A549 (cell line): ENCODE results near the gene SLC26A4. TPM values are rescaled to one million over a fixed set of nuclear protein-coding genes. Genes with fewer than 3 reads are reported as not detected.

Experiments used
- ATAC-seq, 2 experiments: fragments of 200-7000 bp in 1 of 2; fragments of >200 bp in 1 of 2; cut with Nextera tagmentation in 1 of 2; cut with Tn5 transposase in 1 of 2; 3 replicates each; pipeline versions ENCODE4 v1.8.0 to v1.9.1; 2018 to 2020; ENCODE audit warnings: mild to moderate bottlenecking in 1 of 2, moderate library complexity in 1 of 2
- CTCF ChIA-PET: fragments of 300-600 bp; sonication (Branson Sonifier 250); formaldehyde crosslinking; extraction: SDS; loops from one replicate; lab custom pipeline; 2021; ENCODE audit warnings: antibody characterized with exemption, inconsistent platforms; lab: Yijun Ruan, JAX
- POLR2A ChIA-PET: fragments of 350-600 bp; formaldehyde crosslinking; extraction: SDS; loops from one replicate; lab custom pipeline; 2021; ENCODE audit warnings: antibody characterized with exemption, inconsistent platforms; lab: Yijun Ruan, JAX
- DNase-seq, 2 experiments: peaks; one replicate each; pipeline versions ENCODE4 v3.0.0 to v3.0.0-alpha.2; 2011 to 2016; ENCODE audit warnings: low read depth in 1 of 2, low spot score in 1 of 2
- FAIRE-seq: peaks from 2 replicates; lab custom pipeline; 2011; peaks lifted over from hg19 to GRCh38; lab: Jason Lieb, UNC
- H3K27ac ChIP-seq, 2 experiments: fragments of >200 bp; sonication (Bioruptor Twin); formaldehyde crosslinking; 3 replicates each; pipeline ENCODE4 v1.5.1; 2016 to 2017
- H3K4me1 ChIP-seq: fragments of >200 bp; sonication (Bioruptor Twin); formaldehyde crosslinking; 3 replicates; pipeline ENCODE4 v1.6.1; 2016
- H3K4me2 ChIP-seq: fragments of >200 bp; sonication (Bioruptor Twin); formaldehyde crosslinking; 3 replicates; pipeline ENCODE4 v1.6.1; 2016
- H3K4me3 ChIP-seq: fragments of >200 bp; sonication (Bioruptor Twin); formaldehyde crosslinking; 3 replicates; pipeline ENCODE4 v1.5.1; 2016
- H3K9me3 ChIP-seq: fragments of >200 bp; sonication (Bioruptor Twin); formaldehyde crosslinking; 3 replicates; pipeline ENCODE4 v1.6.1; 2016
- CBX2 ChIP-seq: fragments of 200-600 bp; sonication (generic); IDR thresholded peaks from 2 replicates; pipeline ENCODE4 v1.6.1; 2016; ENCODE audit warnings: low read depth, mild to moderate bottlenecking, borderline replicate concordance
- EHF ChIP-seq: fragments of 250-450 bp; sonication (Bioruptor Pico); IDR thresholded peaks from 2 replicates; pipeline ENCODE4 v1.5.0; 2020; ENCODE audit warnings: mild to moderate bottlenecking
- HDAC2 ChIP-seq: fragments of 200-600 bp; sonication (generic); IDR thresholded peaks from 2 replicates; pipeline ENCODE4 v1.6.1; 2016
- JUN ChIP-seq, 2 experiments: fragments of >200 bp; sonication (Bioruptor Twin); formaldehyde crosslinking; IDR thresholded peaks; 2 replicates in 1 of 2; 3 replicates in 1 of 2; pipeline ENCODE4 v1.6.1; 2016 to 2017
- KDM1A ChIP-seq: fragments of 200-600 bp; sonication (generic); IDR thresholded peaks from 2 replicates; pipeline ENCODE4 v1.6.1; 2016; ENCODE audit warnings: low read depth, mild to moderate bottlenecking
- KDM5A ChIP-seq: fragments of 200-600 bp; sonication (generic); IDR thresholded peaks from 2 replicates; pipeline ENCODE4 v1.6.1; 2016; ENCODE audit warnings: antibody characterized with exemption, mild to moderate bottlenecking
- NPAS2 ChIP-seq: fragments of 250-450 bp; sonication (Bioruptor Pico); IDR thresholded peaks from 2 replicates; pipeline ENCODE4 v1.8.0; 2022; ENCODE audit warnings: mild to moderate bottlenecking, moderate library complexity, borderline replicate concordance
- NR3C1 ChIP-seq: fragments of >200 bp; sonication (Bioruptor Twin); formaldehyde crosslinking; IDR thresholded peaks from 3 replicates; pipeline ENCODE4 v1.6.1; 2017
- PHF8 ChIP-seq: fragments of 200-600 bp; sonication (generic); IDR thresholded peaks from 2 replicates; pipeline ENCODE4 v1.6.1; 2016; ENCODE audit warnings: low read depth, mild to moderate bottlenecking, antibody characterized with exemption, moderate library complexity, borderline replicate concordance
- POLR2A ChIP-seq: IDR thresholded peaks from 2 replicates; pipeline ENCODE4 v1.6.1; 2012; ENCODE audit warnings: mild to moderate bottlenecking, low read length
- RAD21 ChIP-seq, 2 experiments: fragments of >200 bp in 1 of 2; sonication (Bioruptor Twin) in 1 of 2; formaldehyde crosslinking in 1 of 2; IDR thresholded peaks in 1 of 2; conservative IDR thresholded peaks in 1 of 2; 2 replicates in 1 of 2; 3 replicates in 1 of 2; pipeline ENCODE4 v1.6.1; 2012 to 2018; ENCODE audit warnings: inconsistent platforms in 1 of 2
- RCOR1 ChIP-seq: fragments of 150-350 bp; IDR thresholded peaks from 2 replicates; pipeline ENCODE4 v1.6.1; 2014; ENCODE audit warnings: antibody characterized with exemption, low read length, low read depth
- TP53 ChIP-seq: fragments of 250-450 bp; sonication (Bioruptor Pico); IDR thresholded peaks from 2 replicates; pipeline ENCODE4 v1.5.0; 2021; ENCODE audit warnings: mild to moderate bottlenecking, moderate library complexity
- ZC3H11A ChIP-seq: fragments of 450-650 bp; IDR thresholded peaks from 2 replicates; pipeline ENCODE4 v1.6.1; 2014; ENCODE audit warnings: antibody characterized with exemption, mild to moderate bottlenecking
- ZNF302 ChIP-seq: fragments of 250-450 bp; sonication (Bioruptor Pico); IDR thresholded peaks from 2 replicates; pipeline ENCODE4 v1.9.0; 2021; ENCODE audit warnings: inconsistent platforms, mild to moderate bottlenecking, moderate library complexity
- WGBS: methylation state at CpG from one replicate; pipeline ENCODE4 v1.1.6; 2017; ENCODE audit errors: missing lambda C conversion rate; 5-methylcytosine and 5-hydroxymethylcytosine counted together
- polyA plus RNA-seq, 4 experiments: library from polyadenylated mRNA; depleted of rRNA in 3 of 4; stranded (reverse); fragments of >200 nt; fragmentation: RNase III in 1 of 4; extraction: RNeasy Plus Mini Kit Qiagen cat#74134 plus additional on column Dnase treatment in 1 of 4; gene quantifications; 2 replicates in 3 of 4; 3 replicates in 1 of 4; pipeline ENCODE4 v1.2.3, GENCODE V29; 2011 to 2017
- TF ChIP-seq, protein P1 (sequence below): fragments of >200 bp; sonication (Bioruptor Twin); formaldehyde crosslinking; IDR thresholded peaks from 2 replicates; pipeline ENCODE4 v1.6.1; 2016
- TF ChIP-seq, protein P2 (sequence below): fragments of >200 bp; sonication (Bioruptor Twin); formaldehyde crosslinking; IDR thresholded peaks from 3 replicates; pipeline ENCODE4 v1.5.1; 2016
- TF ChIP-seq, protein P3 (sequence below): fragments of 250-450 bp; sonication (Bioruptor Pico); IDR thresholded peaks from 2 replicates; pipeline ENCODE4 v1.5.0; 2021; ENCODE audit warnings: mild to moderate bottlenecking, moderate library complexity, borderline replicate concordance
- TF ChIP-seq, protein P4 (sequence below): fragments of 250-450 bp; sonication (Bioruptor Pico); IDR thresholded peaks from 2 replicates; pipeline ENCODE4 v1.5.0; 2020; ENCODE audit warnings: low read depth, mild to moderate bottlenecking, moderate library complexity

SLC26A4 gene
- polyA plus RNA-seq, 2 of the 4 experiments (the other 2 are of a cell fraction) = 0.21 to 0.43 TPM

DNA sequence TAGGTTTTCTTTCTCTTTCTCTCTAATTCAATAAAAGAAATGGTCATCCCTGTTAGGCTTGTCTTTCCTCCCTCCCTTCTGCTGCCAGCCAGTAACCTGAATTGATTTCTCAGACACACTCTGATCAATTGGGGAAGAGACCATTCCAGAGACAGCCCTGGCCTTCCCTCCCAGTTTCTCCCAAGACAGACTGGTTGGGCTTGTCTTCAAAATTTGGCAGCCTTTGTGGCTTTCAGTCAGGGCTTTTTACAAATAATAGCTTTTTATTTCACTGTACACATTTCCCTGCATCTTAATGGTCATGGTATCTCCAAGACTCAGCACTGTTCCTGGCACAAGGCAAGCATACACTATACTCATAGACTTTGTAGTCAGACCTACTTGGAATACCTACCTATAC, 46.7 kb upstream of the SLC26A4 start:
- no peak overlapping the region for H3K4me3 ChIP-seq
- ChIA-PET CTCF (no interaction called here), POLR2A (no interaction called here)
- H3K27ac ChIP-seq = no peak overlapping the region
- H3K4me2 ChIP-seq = no peak overlapping the region
- no peaks in the 10 kb centered on the region for H3K4me1 ChIP-seq
- ATAC-seq (no peak), FAIRE-seq (no peak), DNase-seq (no peak)
- TF ChIP-seq KDM1A = no peak
- H3K9me3 ChIP-seq = no peaks in the 10 kb centered on the region

DNA sequence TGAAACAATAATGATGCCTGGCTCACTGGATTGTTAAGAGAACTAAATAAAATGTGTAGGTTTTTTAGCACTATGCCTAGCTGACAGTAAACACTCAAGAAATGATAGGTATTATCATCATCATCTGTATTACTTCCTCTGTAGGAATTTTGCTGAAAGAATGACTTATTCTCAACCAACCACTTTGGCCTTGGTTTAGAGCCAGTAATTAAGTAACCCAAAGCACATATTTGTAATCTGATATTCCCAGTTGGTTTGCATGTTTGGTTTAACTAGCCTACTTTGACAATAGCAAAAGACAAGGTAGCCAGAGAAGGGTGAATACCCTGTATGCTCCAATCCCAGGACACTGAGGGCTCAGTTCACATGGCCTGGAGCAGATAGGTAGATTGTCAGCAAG, 46.2 kb upstream of the SLC26A4 start:
- Histone ChIP-seq H3K4me3 (no peak overlapping the region), H3K4me2 (no peak overlapping the region), H3K9me3 (no peaks in the 10 kb centered on the region), H3K4me1 (no peaks in the 10 kb centered on the region), H3K27ac (no peak overlapping the region)
- DNase-seq (no peak), ATAC-seq (no peak), FAIRE-seq (no peak)
- no peak for TF ChIP-seq POLR2A
- TF ChIP-seq JUN (IDR thresholded peaks at IDR 0.05) = no peak
- no peak for TF ChIP-seq HDAC2
- no peak for TF ChIP-seq KDM5A
- TF ChIP-seq, protein P1, sequence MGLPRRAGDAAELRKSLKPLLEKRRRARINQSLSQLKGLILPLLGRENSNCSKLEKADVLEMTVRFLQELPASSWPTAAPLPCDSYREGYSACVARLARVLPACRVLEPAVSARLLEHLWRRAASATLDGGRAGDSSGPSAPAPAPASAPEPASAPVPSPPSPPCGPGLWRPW = no peak
- no peak for TF ChIP-seq TP53
- TF ChIP-seq, protein P2, sequence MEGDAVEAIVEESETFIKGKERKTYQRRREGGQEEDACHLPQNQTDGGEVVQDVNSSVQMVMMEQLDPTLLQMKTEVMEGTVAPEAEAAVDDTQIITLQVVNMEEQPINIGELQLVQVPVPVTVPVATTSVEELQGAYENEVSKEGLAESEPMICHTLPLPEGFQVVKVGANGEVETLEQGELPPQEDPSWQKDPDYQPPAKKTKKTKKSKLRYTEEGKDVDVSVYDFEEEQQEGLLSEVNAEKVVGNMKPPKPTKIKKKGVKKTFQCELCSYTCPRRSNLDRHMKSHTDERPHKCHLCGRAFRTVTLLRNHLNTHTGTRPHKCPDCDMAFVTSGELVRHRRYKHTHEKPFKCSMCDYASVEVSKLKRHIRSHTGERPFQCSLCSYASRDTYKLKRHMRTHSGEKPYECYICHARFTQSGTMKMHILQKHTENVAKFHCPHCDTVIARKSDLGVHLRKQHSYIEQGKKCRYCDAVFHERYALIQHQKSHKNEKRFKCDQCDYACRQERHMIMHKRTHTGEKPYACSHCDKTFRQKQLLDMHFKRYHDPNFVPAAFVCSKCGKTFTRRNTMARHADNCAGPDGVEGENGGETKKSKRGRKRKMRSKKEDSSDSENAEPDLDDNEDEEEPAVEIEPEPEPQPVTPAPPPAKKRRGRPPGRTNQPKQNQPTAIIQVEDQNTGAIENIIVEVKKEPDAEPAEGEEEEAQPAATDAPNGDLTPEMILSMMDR = no peak
- TF ChIP-seq ZC3H11A = no peak
- TF ChIP-seq CBX2 = no peak
- no peak for TF ChIP-seq NR3C1
- TF ChIP-seq, protein P3, sequence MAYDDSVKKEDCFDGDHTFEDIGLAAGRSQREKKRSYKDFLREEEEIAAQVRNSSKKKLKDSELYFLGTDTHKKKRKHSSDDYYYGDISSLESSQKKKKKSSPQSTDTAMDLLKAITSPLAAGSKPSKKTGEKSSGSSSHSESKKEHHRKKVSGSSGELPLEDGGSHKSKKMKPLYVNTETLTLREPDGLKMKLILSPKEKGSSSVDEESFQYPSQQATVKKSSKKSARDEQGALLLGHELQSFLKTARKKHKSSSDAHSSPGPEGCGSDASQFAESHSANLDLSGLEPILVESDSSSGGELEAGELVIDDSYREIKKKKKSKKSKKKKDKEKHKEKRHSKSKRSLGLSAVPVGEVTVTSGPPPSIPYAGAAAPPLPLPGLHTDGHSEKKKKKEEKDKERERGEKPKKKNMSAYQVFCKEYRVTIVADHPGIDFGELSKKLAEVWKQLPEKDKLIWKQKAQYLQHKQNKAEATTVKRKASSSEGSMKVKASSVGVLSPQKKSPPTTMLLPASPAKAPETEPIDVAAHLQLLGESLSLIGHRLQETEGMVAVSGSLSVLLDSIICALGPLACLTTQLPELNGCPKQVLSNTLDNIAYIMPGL (CRISPR knock-in tag) = no peak
- no peak for TF ChIP-seq RCOR1
- no peak for TF ChIP-seq EHF
- no peak for TF ChIP-seq NPAS2 (CRISPR knock-in tag)
- TF ChIP-seq PHF8 = no peak
- POLR2A ChIA-PET = no interaction called here
- CTCF ChIA-PET = no interaction called here

DNA sequence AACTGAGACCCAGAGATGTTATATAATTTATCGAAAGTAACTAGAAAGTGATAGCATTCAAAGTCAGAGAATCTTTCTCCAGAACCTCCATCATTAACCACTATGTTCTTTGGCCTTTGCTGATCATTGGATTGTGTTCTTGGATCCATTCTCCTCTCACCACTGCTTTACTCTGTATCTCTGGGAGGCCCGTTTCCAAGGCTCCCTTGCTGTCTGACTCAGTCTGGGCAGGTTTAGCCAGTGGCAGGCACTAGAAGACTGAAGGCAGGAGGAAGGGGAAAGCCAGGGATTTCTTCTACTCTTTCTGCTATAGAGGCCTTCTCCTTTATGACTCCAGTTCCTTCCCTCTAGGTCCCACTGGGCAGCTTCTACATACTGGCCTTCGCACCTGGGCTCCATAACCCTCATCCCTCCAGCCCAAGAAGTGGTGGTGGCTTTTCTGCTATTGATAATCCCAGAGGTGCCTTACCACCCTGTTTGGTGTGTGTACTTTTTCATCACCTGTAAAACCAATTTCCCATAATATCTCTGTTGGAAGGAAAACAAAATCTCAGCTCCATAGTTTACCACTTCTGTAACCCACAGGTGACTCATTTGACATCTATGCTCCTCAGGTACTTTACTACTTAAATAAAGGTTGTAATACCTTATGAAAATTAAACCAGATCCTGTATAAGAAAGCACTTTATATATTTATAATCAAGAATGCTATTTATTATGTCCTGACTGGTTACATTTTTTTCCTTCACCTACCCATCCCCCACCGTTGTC, 44.5 kb upstream of the SLC26A4 start:
- Histone ChIP-seq H3K27ac (no peak overlapping the region), H3K4me2 (no peak overlapping the region), H3K4me1 (no peaks in the 10 kb centered on the region)
- ChIA-PET POLR2A (no interaction called here), CTCF (no interaction called here)
- 92% methylated on average over 4 of the region's 4 CpGs for WGBS
- no peak for TF ChIP-seq ZNF302 (CRISPR knock-in tag)
- TF ChIP-seq, all 56 proteins: peak for 0
- FAIRE-seq (no peak), DNase-seq (no peak), ATAC-seq (no peak)
- H3K4me3 ChIP-seq = no peak overlapping the region
- no peaks in the 10 kb centered on the region for H3K9me3 ChIP-seq

DNA sequence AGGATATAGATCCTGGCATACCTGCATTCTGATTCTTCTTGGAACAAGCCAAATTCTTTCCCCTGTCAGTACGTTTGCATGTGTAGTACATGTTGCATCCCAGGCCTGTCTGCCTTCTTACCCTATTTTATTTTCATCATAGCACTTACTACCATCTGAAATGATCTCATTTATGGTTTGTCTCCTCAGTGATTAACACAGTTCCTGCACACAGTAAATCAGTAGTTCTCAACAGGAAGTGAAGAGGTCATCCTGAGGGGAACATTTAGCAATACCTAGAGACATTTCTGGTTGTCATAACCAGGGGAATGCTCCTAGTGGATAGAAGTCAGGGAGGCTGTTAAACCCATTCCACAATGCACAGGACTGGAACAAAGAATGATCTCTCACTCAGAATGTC, 38.2 kb upstream of the SLC26A4 start:
- Histone ChIP-seq H3K4me3 (no peak overlapping the region), H3K27ac (no peak overlapping the region), H3K9me3 (no peaks in the 10 kb centered on the region), H3K4me1 (no peaks in the 10 kb centered on the region), H3K4me2 (no peak overlapping the region)
- DNase-seq = no peak
- no peak; a peak in 2 of 6 replicates for ATAC-seq
- ChIA-PET CTCF (no interaction called here), POLR2A (no interaction called here)
- TF ChIP-seq, protein P4, sequence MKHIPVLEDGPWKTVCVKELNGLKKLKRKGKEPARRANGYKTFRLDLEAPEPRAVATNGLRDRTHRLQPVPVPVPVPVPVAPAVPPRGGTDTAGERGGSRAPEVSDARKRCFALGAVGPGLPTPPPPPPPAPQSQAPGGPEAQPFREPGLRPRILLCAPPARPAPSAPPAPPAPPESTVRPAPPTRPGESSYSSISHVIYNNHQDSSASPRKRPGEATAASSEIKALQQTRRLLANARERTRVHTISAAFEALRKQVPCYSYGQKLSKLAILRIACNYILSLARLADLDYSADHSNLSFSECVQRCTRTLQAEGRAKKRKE (CRISPR knock-in tag) = no peak
- TF ChIP-seq RAD21 (conservative IDR thresholded peaks at IDR 0.05 in 1 of 2, IDR thresholded peaks at IDR 0.05 in 1 of 2) = no peak
- 70% methylated on average over 1 of the region's 1 CpG for WGBS
- FAIRE-seq = no peak
